ENCODE results near the gene CD2.

- no peak for TF ChIP-seq POLR2A (IDR thresholded peaks at IDR 0.05; ENCODE audit: low read length)
- no peak for TF ChIP-seq GATA1 (IDR thresholded peaks at IDR 0.05; ENCODE audit: low read depth, low read length)
Observed at GRCh38 chr1:116737020-116737854, 17.0 kb upstream of the CD2 start.

Measured in erythroblast (primary cell).